HG03432 (cell line): ENCODE measurements around the gene AGRN.
"Not testable (repeated sequence)": the region's sequence is repeated elsewhere in the genome, so short reads cannot be mapped to it uniquely, and the experiment has no call there.

Source experiments
- ATAC-seq: cut with Tn5 transposase; IDR thresholded peaks from one replicate; pipeline ENCODE4 v1.9.1; 2021; ENCODE audit warnings: mild to moderate bottlenecking, moderate library complexity; ENCODE audit not compliant: unreplicated experiment

Gene AGRN

DNA sequence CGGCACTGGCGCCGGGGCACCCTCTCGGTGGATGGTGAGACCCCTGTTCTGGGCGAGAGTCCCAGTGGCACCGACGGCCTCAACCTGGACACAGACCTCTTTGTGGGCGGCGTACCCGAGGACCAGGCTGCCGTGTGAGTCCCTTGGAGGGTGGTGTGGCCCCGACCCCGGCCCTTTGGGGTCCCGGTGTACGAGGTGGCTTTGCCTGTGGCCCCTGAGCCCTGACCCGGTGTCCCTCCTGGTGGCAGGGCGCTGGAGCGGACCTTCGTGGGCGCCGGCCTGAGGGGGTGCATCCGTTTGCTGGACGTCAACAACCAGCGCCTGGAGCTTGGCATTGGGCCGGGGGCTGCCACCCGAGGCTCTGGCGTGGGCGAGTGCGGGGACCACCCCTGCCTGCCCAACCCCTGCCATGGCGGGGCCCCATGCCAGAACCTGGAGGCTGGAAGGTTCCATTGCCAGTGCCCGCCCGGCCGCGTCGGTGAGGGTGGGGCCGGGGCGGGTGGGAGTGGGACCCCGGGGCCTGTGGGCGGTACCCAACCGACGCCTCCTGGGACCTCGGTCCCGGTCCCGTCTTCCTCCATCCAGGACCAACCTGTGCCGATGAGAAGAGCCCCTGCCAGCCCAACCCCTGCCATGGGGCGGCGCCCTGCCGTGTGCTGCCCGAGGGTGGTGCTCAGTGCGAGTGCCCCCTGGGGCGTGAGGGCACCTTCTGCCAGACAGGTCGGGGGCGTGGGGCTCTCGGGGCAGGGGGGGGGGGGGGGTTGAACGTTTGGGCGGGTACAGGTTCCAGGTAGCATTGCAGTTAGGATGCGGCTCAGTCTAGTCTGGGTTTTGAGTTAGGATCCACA lies 29.6 kb downstream of the AGRN start:
- ATAC-seq, result no peak

DNA sequence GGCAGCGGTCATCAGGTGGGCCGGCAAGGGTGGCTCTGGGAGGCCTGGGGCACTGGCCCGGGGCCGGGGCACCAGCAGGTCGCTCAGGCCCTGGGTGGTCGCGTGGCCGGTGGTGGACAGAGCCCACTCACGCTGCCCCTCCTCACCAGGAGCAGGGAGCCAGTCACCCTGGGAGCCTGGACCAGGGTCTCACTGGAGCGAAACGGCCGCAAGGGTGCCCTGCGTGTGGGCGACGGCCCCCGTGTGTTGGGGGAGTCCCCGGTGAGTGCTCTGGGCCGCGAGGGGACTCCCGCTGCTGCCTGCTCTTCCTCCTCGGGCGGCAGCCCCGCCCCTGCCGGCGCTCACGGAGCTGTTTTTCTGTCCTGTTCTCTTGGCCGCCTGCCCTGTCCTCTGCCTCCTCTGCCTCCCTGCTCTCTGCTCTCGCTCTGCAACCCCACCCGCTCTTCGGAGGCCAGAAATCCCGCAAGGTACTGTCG lies 30.7 kb downstream of the AGRN start:
- ATAC-seq, result no peak

DNA sequence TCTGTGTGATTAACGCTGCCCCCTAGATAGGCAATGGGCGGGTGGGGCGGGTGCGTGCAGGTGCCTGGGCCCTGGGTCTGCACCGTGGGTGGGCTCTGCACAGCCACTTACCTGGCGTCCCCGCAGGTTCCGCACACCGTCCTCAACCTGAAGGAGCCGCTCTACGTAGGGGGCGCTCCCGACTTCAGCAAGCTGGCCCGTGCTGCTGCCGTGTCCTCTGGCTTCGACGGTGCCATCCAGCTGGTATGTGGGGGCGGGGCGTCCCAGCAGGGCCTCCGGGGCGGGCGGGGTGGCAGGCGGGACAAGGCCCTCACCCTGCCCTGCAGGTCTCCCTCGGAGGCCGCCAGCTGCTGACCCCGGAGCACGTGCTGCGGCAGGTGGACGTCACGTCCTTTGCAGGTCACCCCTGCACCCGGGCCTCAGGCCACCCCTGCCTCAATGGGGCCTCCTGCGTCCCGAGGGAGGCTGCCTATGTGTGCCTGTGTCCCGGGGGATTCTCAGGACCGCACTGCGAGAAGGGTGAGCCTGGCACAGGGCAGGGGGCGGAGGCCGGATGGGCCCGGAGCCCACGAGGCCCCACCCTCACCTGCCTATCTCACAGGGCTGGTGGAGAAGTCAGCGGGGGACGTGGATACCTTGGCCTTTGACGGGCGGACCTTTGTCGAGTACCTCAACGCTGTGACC lies 31.3 kb downstream of the AGRN start:
- no peak for ATAC-seq

DNA sequence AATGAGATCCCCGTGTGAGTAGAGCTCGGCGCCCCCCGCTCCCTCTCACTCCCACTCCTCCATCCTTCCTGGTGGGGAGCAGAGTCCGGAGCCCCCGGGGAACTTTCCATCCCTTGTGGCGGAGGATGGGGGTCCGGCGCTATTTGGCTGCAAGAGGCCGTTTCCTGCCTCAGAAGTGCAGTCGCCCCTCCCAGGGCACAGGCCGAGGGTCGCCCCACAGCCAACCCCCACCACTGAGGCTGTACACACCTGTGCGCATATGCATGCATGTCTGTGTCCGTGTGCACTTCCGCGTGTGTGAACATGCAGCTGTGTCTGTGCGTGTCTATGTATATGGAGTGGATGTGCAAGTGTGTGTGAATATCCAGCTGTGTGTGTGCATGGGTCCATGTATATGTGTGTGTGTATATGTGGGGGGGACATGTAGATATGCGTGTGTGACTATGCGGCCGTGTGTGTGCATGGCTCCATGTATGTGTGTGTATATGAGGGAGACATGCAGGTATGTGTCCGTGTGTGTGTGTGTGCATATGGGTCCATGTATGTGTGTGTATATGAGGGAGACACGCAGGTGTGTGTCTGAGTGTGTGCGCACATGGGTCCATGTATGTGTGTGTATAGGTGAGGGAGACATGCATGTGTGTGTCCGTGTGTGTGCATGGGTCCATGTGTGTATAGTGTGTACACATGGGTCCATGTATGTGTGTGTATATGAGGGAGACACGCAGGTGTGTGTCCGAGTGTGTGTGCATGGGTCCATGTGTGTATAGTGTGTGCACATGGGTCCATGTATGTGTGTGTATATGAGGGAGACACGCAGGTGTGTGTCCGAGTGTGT lies 32.3 kb downstream of the AGRN start:
- no peak for ATAC-seq

DNA sequence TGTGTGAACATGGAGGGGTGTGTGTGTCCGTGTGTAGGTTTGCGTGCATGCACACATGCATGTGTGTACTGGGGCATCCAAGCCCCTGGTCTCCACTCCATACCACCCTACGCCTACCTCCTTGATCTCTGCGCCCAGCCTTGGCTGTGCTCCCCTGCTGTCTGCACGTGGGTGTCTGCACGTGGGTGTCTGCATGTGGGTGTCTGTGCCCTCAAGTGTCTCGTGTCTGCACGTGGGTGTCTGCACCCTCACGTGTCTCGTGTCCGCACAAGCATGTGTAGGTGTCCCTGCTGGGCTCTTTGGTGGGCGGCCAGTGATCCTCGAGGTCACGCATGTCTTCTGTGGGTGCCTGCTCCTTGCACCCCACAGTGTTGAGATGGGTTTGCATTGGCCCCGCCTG lies 33.1 kb downstream of the AGRN start:
- no peak for ATAC-seq

DNA sequence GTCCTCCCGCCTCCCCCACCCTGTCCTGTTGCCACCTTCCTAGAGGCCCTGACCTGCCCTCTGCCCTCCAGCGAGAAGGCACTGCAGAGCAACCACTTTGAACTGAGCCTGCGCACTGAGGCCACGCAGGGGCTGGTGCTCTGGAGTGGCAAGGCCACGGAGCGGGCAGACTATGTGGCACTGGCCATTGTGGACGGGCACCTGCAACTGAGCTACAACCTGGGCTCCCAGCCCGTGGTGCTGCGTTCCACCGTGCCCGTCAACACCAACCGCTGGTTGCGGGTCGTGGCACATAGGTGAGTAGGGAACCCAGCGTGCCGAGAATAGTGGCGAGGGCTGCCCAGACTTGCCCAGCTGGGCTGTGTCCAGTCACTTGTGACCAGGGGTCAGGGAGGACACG lies 33.8 kb downstream of the AGRN start:
- ATAC-seq, result no peak

DNA sequence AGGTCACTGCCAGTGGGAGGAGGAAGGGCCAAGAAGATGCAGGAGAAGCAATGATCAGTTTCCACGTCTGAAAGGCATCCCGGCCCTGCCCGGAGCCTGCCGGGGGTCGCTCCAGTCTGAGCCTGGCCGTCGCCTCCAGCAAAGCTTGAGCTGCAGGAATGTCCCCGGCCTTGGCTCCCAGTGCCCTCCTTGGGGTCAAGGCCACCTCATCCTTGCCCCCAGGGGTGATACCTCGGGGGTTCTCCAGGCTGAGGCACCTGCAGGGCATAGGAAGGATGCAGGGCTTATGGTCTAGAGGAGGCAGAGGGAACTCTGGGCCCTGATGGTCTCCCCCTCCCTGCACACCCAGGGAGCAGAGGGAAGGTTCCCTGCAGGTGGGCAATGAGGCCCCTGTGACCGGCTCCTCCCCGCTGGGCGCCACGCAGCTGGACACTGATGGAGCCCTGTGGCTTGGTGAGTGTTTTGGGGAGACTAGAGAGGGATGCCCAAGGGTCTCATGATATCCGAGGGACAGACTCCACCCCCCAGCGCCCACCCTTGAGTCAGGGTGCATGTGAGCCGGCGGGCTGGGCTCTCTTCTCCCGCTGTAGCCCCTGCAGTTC lies 34.3 kb downstream of the AGRN start:
- ATAC-seq, result no peak

DNA sequence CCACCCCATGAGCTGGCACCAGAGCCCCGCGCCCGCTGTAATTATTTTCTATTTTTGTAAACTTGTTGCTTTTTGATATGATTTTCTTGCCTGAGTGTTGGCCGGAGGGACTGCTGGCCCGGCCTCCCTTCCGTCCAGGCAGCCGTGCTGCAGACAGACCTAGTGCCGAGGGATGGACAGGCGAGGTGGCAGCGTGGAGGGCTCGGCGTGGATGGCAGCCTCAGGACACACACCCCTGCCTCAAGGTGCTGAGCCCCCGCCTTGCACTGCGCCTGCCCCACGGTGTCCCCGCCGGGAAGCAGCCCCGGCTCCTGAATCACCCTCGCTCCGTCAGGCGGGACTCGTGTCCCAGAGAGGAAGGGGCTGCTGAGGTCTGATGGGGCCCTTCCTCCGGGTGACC lies 35.1 kb downstream of the AGRN start:
- ATAC-seq, result no peak

DNA sequence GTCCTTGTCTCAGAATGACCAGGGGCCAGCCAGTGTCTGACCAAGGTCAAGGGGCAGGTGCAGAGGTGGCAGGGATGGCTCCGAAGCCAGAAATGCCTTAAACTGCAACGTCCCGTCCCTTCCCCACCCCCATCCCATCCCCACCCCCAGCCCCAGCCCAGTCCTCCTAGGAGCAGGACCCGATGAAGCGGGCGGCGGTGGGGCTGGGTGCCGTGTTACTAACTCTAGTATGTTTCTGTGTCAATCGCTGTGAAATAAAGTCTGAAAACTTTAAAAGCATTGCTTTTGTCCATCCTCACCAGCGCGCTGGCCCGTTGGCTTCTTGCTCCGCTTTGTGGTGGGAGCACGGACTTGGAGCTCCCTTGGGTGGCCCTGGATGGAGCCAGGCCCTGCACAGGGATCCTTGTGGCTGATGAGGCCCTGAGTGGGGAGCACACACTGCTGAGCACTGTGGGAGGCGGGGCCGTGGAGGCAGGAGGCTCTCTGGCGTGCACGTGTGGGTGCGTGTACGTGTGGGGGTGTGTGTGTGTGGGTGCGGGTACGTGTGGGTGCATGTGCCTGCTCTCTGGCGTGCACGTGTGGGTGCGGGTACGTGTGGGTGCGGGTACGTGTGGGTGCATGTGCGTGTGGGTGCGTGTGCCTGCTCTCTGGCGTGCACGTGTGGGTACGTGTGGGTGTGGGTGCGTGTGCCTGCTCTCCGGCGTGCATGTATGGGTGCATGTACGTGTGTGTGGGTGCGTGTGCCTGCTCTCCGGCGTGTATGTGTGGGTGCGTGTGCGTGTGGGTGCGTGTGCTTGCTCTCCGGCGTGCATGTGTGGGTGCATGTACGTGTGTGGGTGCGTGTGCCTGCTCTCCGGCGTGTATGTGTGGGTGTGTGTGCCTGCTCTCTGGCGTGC lies 36.2 kb downstream of the AGRN start:
- ATAC-seq, result no peak

DNA sequence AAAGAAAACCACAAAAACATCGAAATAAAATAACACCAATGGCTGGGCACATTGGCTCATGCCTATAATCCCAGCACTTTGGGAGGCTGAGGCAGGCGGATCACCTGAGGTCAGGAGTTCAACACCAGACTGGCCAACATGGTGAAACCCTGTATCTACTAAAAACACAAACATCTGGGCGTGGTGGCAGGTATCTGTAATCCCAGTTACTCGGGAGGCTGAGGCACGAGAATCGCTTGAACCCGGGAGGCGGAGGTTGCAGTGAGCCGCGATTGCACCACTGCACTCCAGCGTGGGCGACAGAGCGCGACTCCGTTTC lies 37.8 kb downstream of the AGRN start:
- not testable (repeated sequence) for ATAC-seq

DNA sequence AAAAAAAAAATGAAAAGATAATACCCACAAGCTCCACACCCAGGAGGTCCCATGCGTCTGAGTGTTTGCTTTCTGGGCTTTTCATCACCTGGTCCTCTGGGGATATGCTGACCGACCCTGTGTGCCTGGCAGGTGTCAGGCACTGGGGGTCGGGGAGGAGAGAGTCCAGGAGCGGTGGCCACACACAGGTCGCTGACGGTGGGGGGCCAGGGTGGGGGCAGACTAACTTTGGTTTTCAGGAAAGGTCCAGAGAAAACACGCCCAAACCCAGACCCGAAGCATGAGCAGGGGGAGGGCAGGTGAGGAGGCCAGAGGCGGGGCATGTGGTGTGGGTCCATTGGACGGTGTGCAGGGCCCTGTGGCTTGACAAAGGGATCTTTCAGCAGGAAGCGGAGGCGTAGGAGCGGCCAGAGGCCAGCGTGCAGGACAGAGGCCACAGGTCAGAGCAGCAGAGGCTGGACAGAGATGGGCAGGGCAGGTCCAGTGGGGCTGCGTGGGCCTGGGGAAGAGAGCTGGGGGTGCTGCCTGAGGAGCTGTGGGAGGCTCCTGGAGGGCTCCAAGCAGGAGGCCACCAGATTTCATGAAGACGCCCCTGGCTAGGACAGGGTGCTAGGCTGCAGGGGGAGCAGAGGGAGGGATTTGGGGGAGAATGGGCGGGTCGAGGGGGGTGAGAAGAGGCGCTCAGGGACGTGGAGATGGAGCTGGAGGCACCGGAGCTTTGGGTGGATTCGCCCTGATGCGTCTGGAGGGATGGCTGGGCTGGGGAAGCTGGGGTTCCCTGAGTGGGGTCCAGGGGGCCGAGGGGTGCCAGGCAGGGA lies 38.4 kb downstream of the AGRN start:
- ATAC-seq, result no peak

DNA sequence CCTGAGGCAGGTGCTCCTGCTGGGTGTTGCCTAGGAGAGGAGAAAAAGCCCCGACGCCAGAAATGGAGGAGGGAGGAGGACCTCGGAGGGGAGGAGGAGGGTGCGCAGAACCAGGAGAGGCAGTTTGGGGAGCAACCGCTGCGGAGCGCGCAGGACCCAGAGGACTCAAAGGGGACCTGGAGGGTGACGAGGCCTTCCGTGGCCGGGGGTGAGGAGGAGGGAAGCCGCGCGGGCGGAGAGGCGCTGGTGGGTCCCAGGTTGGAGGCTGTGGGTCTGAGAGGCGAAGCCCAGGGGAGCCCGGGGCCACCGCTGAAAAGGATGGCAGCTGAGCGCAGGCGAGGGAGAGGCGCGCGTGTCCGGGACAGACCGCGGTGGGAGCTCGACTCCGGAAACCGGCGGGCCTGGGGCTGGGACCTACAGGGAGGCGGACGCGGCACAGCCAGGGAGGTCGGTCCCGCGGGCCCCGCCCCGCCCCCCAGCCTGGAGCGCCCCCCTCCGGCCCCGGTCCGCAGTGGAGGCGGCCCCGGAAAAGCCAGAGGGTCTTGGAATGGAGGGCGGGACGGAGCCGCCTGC lies 39.1 kb downstream of the AGRN start:
- ATAC-seq, result peak; percentile 29

DNA sequence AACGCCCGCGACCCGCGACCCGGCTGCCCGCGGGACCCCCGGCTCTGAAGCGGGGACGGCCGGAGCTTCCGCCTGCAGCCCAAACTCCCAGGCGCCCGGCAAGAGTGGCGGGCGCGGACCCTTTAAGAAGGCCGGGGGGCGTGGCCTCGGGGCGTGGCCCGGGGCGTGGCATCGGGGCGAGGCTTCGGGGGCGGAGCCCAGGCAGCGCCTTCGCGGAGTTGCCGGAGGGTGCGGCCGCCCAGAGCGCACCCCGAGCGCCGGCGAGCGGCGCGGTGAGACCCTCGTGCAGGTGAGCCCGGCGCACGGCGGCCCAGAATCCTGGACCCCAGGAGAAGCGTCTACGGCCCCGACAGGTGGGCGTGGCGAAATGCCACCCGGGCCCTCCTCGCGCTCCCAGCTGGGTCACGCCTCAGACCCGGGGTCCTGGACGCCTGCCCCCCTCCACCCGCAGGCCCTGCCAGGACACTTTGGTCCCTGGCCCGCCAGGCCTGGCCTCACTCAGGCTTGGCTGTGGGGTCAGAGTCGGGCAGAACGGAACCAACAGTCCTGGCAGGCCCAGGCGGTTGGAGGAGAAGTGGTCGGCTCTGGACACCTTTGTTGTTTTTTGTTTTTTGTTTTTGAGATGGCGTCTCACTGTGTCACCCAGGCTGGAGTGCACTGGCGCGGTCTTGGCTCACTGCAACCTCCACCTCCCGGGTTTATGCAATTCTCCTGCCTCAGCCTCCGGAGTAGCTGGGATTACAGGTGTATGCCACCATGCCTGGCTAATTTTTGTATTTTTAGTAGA lies 39.8 kb downstream of the AGRN start:
- ATAC-seq, result peak; percentile 62

DNA sequence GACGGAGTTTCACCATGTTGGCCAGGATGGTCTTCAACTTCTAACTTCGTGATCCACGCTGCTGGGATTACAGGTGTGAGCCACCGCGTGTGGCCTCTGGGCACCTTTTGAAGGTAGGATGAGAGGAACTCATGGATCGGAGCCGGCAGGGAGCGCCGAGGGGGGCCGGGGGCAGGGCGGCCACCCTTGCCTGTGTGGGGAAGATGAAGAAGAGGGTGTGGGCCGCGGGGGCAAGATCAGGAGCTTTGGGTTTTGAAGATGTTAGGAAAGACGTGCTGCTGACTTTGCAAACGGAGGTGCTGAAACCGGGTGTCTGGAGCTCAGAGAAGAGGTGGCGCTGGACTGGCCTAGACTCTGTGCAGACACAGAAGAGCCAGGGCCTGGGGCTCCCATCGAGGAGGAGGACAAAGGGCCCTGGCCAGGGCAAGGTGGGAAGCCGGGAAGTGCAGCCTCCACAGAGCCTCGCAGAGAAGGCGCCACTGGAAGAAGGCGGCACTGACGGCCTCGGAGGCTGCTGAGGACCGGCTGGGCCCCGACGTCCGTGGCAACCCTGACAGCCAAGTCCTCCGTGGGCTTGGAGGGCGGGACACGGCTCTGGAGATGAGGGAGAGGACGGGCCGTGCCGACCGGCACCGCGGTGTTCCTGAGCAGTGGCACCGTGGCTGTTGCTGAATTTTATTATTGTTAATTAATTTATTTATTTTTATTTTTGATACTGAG lies 40.5 kb downstream of the AGRN start:
- ATAC-seq, result no peak

DNA sequence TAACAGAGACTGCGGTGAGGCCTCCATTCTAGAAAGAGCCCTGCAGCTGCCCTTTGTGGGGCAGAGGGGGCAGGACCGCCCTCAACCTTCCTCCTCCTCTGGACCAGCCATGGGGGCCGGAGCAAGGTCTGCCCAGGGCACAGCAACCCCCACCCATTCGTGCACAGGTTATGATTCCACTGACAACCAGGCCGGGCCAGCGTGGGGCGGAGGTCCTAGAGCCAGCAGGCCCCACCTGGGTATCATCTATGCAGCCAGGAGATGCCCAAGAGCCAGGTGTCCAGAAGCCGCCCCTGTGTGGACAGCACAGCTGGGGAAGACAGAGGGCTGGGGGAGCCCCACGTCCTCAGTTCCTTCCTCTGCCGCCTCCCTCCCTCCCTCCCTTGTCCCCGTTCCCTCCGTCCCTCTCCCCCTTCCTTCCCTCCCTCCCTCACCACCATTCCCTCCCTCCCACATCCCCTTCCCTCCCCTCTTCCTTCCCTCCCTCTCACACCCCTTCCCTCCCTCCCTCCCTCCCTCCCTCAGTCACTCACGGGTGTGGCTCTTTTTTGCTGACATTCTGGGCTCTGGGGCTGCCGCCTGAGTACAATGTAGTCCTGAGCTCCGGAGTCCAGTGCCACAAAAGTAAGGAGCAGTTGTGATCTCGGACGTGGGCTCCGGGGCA lies 41.9 kb downstream of the AGRN start:
- ATAC-seq, result no peak

DNA sequence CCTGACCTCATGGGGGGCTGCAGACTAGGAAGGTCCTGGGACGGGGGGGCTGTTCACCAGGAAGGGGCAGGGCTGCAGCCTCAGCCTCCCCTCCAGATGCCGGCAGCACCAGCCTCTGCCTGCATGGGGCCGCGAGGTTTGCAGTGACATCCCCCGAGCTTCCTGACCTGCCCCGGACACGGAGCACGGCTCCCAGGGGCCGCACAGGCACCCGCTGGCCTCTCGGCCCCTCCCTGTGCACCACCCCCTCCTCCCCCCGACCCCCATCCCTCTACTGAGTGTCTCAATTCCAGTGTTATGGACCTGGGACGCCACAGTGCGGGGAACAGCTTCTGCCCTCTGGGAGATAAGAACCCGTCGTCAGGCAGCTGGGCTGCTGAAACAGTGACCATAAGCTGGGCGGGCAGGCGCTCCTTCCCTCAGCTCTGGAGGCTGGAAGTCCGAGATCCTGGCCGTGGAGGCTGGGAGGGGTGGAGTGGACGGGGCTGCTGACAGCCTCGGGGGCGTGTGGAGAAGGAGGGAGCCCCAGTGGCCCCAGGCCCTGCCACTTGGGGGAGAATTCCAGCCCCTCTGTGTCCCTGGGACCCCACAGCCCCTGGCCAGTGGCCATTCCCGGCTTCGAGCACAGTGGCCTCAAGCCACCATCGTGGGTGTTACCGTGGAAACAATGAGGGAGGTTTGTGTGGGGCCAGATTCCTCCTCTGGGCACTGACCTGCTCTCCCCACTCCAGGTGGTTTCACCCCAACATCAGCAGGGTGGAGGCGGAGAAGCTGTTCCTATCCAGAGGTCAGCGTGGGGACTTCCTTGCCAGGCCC lies 42.6 kb downstream of the AGRN start:
- no peak for ATAC-seq
